ENCODE results near the gene ZFAND6.

Gene ZFAND6

DNA sequence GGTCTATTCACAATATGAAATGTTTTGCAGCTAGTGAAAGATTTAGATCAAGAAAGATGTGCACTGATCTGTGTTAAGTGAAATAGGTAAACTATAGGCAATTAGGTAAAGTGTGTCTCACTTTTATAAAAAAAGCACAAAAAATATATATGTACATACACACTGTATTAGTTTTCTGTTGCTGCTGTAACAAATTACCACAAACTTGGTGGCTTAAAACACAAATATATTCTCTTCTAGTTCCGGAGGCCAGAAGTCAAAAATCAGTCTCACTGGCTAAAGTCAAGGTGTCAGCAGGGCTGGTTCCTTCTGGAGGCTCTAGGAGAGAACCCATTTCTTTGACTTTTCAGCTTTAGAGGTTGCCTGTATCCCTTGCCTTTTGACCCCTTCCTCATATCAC lies 104.4 kb downstream of the ZFAND6 start:
- DNase-seq (ENCODE audit: low read depth, low spot score), result no peak
- Histone ChIP-seq H3K9me3 (ENCODE audit: control insufficient read depth, insufficient read depth, low read length) (no peaks in the 10 kb centered on the region), H3K27ac (ENCODE audit: low read length) (no peak overlapping the region), H3K36me3 (ENCODE audit: control insufficient read depth, insufficient read depth, low read length) (peaks cover 5% of the 10 kb centered on the region; the same call in 1 of the 2 replicates), H3K4me1 (ENCODE audit: control insufficient read depth, insufficient read depth, low read length) (no peaks in the 10 kb centered on the region), H3K27me3 (ENCODE audit: control insufficient read depth, insufficient read depth, low read length) (no peaks in the 10 kb centered on the region), H3K4me3 (ENCODE audit: low read length) (no peak overlapping the region)
- WGBS (ENCODE audit: insufficient coverage, insufficient read length), result no CpG with 5 or more reads among the region's 1 CpG

GRCh38 chr15:80167936-80168335 lies 108.5 kb downstream of the ZFAND6 start:
- Histone ChIP-seq H3K36me3 (ENCODE audit: control insufficient read depth, insufficient read depth, low read length) (0 out of 2 replicates have a peak, but pooled peaks cover 2% of the 10 kb centered on the region), H3K27ac (ENCODE audit: low read length) (no peak overlapping the region), H3K4me3 (ENCODE audit: low read length) (no peak overlapping the region), H3K4me1 (ENCODE audit: control insufficient read depth, insufficient read depth, low read length) (no peaks in the 10 kb centered on the region), H3K9me3 (ENCODE audit: control insufficient read depth, insufficient read depth, low read length) (no peaks in the 10 kb centered on the region), H3K27me3 (ENCODE audit: control insufficient read depth, insufficient read depth, low read length) (no peaks in the 10 kb centered on the region)
- DNase-seq (ENCODE audit: low read depth, low spot score), result no peak
- WGBS (ENCODE audit: insufficient coverage, insufficient read length), result no CpG with 5 or more reads among the region's 8 CpGs

- H3K9me3 ChIP-seq (ENCODE audit: control insufficient read depth, insufficient read depth, low read length), result no peaks in the 10 kb centered on the region
- H3K36me3 ChIP-seq (ENCODE audit: control insufficient read depth, insufficient read depth, low read length), result no peaks in the 10 kb centered on the region
- H3K4me1 ChIP-seq (ENCODE audit: control insufficient read depth, insufficient read depth, low read length), result no peaks in the 10 kb centered on the region
- no peak for DNase-seq (ENCODE audit: low read depth, low spot score)
- H3K27me3 ChIP-seq (ENCODE audit: control insufficient read depth, insufficient read depth, low read length), result no peaks in the 10 kb centered on the region
- WGBS (ENCODE audit: insufficient coverage, insufficient read length), result no CpG with 5 or more reads among the region's 5 CpGs
- no peak overlapping the region for H3K27ac ChIP-seq (ENCODE audit: low read length)
- H3K4me3 ChIP-seq (ENCODE audit: low read length), result no peak overlapping the region
These were observed 108.9 kb downstream of the ZFAND6 start for GRCh38 chr15:80168421-80168820.

DNA sequence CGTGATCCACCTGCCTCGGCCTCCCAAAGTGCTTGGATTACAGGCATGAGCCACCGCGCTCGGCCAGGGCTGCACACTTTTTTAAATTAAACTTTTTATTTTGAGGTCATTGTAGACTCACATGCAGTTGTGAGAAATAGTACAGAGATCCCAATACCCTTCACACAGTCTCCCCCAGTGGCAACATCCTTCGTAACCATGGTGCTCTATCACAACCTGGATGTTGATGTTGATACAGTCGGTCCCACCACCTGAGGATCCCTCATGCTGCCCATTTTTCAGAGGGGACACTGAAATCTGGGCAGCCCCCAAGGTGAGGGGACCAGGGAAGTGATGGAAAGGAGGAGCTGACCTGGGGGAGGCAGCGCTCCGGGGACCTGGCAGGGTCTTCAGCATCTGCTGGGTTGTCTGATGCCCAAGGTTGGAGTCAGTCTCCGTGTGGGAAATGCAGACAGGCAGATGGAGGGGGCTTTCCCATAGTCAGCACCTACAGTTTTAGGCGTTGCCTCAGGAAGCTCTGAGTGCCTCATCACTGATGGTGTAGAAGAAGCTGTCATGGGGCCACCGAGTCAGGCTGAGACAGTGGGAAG lies 110.4 kb downstream of the ZFAND6 start:
- Histone ChIP-seq H3K9me3 (ENCODE audit: control insufficient read depth, insufficient read depth, low read length) (no peaks in the 10 kb centered on the region), H3K27ac (ENCODE audit: low read length) (no peak overlapping the region), H3K27me3 (ENCODE audit: control insufficient read depth, insufficient read depth, low read length) (no peaks in the 10 kb centered on the region), H3K4me1 (ENCODE audit: control insufficient read depth, insufficient read depth, low read length) (no peaks in the 10 kb centered on the region), H3K36me3 (ENCODE audit: control insufficient read depth, insufficient read depth, low read length) (no peaks in the 10 kb centered on the region), H3K4me3 (ENCODE audit: low read length) (no peak overlapping the region)
- WGBS (ENCODE audit: insufficient coverage, insufficient read length), result no CpG with 5 or more reads among the region's 12 CpGs
- no peak for DNase-seq (ENCODE audit: low read depth, low spot score)

DNA sequence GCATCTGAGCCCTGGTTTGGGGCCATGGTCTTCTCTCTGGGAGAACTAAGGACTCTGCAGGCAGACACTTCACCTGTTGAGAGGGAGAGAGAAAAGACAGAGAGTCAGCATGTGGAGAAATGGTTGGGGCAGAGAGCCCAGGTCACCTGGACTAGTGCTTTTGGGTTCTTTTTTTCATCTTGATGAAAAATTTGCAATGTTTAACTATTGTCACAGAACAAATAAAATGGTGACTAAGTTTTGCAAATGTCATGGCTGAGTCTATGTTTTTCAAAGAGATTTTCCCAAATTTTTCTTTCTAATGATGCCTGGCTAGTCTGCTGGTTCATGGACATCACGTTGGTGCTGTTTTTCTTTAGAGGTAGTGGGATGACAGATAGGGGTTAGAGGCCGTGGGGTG lies 111.1 kb downstream of the ZFAND6 start:
- no peak for DNase-seq (ENCODE audit: low read depth, low spot score)
- H3K4me3 ChIP-seq (ENCODE audit: low read length), result no peak overlapping the region
- no peaks in the 10 kb centered on the region for H3K27me3 ChIP-seq (ENCODE audit: control insufficient read depth, insufficient read depth, low read length)
- WGBS (ENCODE audit: insufficient coverage, insufficient read length), result no CpG with 5 or more reads among the region's 2 CpGs
- no peaks in the 10 kb centered on the region for H3K9me3 ChIP-seq (ENCODE audit: control insufficient read depth, insufficient read depth, low read length)
- H3K4me1 ChIP-seq (ENCODE audit: control insufficient read depth, insufficient read depth, low read length), result no peaks in the 10 kb centered on the region
- no peaks in the 10 kb centered on the region for H3K36me3 ChIP-seq (ENCODE audit: control insufficient read depth, insufficient read depth, low read length)
- H3K27ac ChIP-seq (ENCODE audit: low read length), result no peak overlapping the region

- no peaks in the 10 kb centered on the region for H3K27me3 ChIP-seq (ENCODE audit: control insufficient read depth, insufficient read depth, low read length)
- no CpG with 5 or more reads among the region's 4 CpGs for whole genome bisulfite sequencing (ENCODE audit: insufficient coverage, insufficient read length)
- no peak overlapping the region for H3K27ac ChIP-seq (ENCODE audit: low read length)
- H3K36me3 ChIP-seq (ENCODE audit: control insufficient read depth, insufficient read depth, low read length), result no peaks in the 10 kb centered on the region
- DNase-seq (ENCODE audit: low read depth, low spot score), result no peak
- no peaks in the 10 kb centered on the region for H3K9me3 ChIP-seq (ENCODE audit: control insufficient read depth, insufficient read depth, low read length)
- no peaks in the 10 kb centered on the region for H3K4me1 ChIP-seq (ENCODE audit: control insufficient read depth, insufficient read depth, low read length)
- no peak overlapping the region for H3K4me3 ChIP-seq (ENCODE audit: low read length)
These were observed 112.3 kb downstream of the ZFAND6 start for GRCh38 chr15:80171787-80172186.

DNA sequence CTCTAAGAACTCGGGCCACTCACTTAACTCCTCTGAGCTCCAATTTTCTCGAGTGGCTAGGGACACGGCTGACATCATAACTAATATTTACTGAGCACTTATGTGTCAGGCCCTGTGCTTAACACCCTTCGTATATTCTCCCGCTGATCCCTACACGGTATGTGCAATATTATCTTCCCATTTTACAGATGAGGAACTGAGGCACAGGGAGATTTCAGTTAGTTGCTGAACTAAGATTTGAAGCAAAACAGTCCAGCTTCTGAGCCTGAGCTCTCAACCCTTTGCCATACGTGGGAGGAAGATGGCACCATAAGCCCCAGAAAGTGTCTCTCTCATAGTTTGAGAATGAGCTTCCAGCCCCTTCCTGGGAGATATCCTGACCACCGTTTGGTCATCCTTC lies 112.9 kb downstream of the ZFAND6 start:
- H3K9me3 ChIP-seq (ENCODE audit: control insufficient read depth, insufficient read depth, low read length), result no peaks in the 10 kb centered on the region
- no peaks in the 10 kb centered on the region for H3K36me3 ChIP-seq (ENCODE audit: control insufficient read depth, insufficient read depth, low read length)
- no peak overlapping the region for H3K4me3 ChIP-seq (ENCODE audit: low read length)
- WGBS (ENCODE audit: insufficient coverage, insufficient read length), result no CpG with 5 or more reads among the region's 8 CpGs
- H3K27me3 ChIP-seq (ENCODE audit: control insufficient read depth, insufficient read depth, low read length), result no peaks in the 10 kb centered on the region
- H3K27ac ChIP-seq (ENCODE audit: low read length), result no peak overlapping the region
- H3K4me1 ChIP-seq (ENCODE audit: control insufficient read depth, insufficient read depth, low read length), result no peaks in the 10 kb centered on the region
- no peak for DNase-seq (ENCODE audit: low read depth, low spot score)

DNA sequence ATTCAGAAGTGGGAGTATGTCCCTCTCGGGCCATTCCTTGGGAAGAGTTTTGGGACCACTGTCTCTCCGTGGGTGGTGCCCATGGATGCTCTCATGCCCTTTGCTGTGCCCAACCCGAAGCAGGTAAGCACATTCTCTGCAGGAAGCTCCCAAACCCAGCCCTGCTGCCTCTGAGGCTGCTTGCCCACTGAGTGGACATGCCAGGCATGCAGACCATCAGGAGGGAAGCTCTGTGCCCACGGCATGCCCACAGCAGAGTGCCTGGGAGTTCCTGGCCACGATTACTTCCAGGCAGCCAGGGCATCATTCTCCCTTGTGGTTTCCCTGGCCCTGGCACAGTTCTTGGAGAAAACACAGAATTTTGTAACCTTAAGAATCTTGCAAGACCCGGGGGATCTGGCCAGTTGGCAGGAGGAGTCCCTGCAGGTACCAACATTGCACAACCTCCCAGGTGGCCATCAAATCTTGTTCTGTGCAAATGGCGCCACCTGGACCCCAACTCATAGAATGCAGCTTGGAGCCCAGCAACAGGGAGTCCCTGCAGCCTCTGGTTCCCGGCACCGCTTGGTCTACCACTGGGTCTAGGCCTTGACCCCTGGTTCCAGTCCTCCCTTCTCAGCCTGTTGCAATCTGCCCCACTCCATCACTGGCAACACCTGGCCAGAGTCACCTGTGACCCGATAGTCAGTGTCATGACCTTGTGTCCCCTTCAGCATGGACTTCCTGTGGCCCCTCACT lies 113.7 kb downstream of the ZFAND6 start:
- no peak overlapping the region for H3K4me3 ChIP-seq (ENCODE audit: low read length)
- no peak overlapping the region for H3K27ac ChIP-seq (ENCODE audit: low read length)
- no peaks in the 10 kb centered on the region for H3K4me1 ChIP-seq (ENCODE audit: control insufficient read depth, insufficient read depth, low read length)
- peak; percentile 33 for DNase-seq (ENCODE audit: low read depth, low spot score)
- H3K36me3 ChIP-seq (ENCODE audit: control insufficient read depth, insufficient read depth, low read length), result no peaks in the 10 kb centered on the region
- no peaks in the 10 kb centered on the region for H3K27me3 ChIP-seq (ENCODE audit: control insufficient read depth, insufficient read depth, low read length)
- no peaks in the 10 kb centered on the region for H3K9me3 ChIP-seq (ENCODE audit: control insufficient read depth, insufficient read depth, low read length)
- WGBS (ENCODE audit: insufficient coverage, insufficient read length), result no CpG with 5 or more reads among the region's 10 CpGs

DNA sequence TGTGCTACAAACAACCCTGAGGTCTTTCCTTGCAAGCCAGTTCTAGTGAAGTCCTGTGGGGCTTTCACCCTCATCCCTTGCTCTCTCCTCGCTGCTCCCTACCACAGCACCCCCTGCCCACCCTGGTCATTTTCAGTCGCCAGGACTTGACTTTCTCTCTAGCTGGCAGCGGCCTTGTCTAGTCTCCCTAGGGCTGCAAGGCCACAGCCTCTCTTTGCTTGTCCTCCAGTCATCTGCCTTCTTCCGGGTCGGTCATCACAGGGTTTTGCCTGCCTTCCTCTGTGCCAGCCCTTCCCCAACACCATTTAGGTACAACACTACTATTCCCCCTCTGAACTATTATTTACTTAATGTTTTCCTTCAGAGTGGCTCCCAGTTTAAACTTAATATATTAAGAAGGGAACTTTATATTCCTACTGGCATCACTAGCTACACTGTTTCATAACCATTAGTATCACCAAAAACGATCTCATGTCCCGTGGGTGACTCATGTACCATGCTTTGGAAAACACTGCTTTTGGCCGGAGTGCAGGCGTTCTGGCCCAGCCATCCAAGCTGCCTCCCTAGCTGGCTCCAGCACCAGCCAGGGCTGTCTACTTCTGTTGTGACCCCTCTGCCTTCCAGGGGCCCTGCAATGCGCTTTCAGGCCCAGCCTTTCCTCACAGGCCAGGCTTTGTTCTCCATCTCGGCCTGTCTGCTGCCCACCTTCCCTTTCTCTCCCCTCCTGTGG lies 114.7 kb downstream of the ZFAND6 start:
- DNase-seq (ENCODE audit: low read depth, low spot score), result no peak
- no CpG with 5 or more reads among the region's 11 CpGs for WGBS (ENCODE audit: insufficient coverage, insufficient read length)
- no peaks in the 10 kb centered on the region for H3K4me1 ChIP-seq (ENCODE audit: control insufficient read depth, insufficient read depth, low read length)
- no peak overlapping the region for H3K4me3 ChIP-seq (ENCODE audit: low read length)
- H3K36me3 ChIP-seq (ENCODE audit: control insufficient read depth, insufficient read depth, low read length), result no peaks in the 10 kb centered on the region
- H3K9me3 ChIP-seq (ENCODE audit: control insufficient read depth, insufficient read depth, low read length), result no peaks in the 10 kb centered on the region
- H3K27me3 ChIP-seq (ENCODE audit: control insufficient read depth, insufficient read depth, low read length), result no peaks in the 10 kb centered on the region
- H3K27ac ChIP-seq (ENCODE audit: low read length), result no peak overlapping the region

DNA sequence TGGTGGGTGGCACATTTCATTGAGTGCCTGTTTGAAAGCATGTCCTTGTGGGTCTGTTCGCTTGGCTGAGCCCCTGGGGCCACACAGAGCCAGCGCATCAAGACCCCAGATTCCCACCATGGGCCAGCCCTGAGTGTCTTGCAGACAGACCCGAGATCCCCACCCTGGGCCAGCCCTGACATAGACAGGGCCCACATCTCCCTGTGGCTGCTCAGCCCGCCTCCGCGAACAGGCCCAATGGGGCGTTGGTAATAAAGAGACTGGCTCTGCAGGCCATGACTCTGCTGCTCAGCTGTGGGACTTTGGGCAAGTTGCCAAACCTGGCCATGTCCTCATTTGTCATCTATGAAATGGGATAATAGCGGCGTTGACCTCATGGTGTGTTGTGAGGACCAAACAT lies 116.0 kb downstream of the ZFAND6 start:
- no CpG with 5 or more reads among the region's 9 CpGs for WGBS (ENCODE audit: insufficient coverage, insufficient read length)
- Histone ChIP-seq H3K4me1 (ENCODE audit: control insufficient read depth, insufficient read depth, low read length) (no peaks in the 10 kb centered on the region), H3K4me3 (ENCODE audit: low read length) (no peak overlapping the region), H3K27ac (ENCODE audit: low read length) (no peak overlapping the region), H3K36me3 (ENCODE audit: control insufficient read depth, insufficient read depth, low read length) (no peaks in the 10 kb centered on the region), H3K27me3 (ENCODE audit: control insufficient read depth, insufficient read depth, low read length) (no peaks in the 10 kb centered on the region), H3K9me3 (ENCODE audit: control insufficient read depth, insufficient read depth, low read length) (no peaks in the 10 kb centered on the region)
- DNase-seq (ENCODE audit: low read depth, low spot score), result no peak

Measured in iPS DF 6.9 (cell line).